ENCODE data around the gene FAM110D.

GRCh38 chr1:26164036-26164860, 5.4 kb downstream of the FAM110D start:
- TF ChIP-seq CTCF (IDR thresholded peaks at IDR 0.05; ENCODE audit: low read depth, low read length, poor library complexity, severe bottlenecking) (peak; percentile 59), EZH2phosphoT487 (IDR thresholded peaks at IDR 0.05; ENCODE audit: borderline replicate concordance, low read length) (no peak)
